Measurements from ENCODE around the gene PRDM11.

Gene PRDM11

DNA sequence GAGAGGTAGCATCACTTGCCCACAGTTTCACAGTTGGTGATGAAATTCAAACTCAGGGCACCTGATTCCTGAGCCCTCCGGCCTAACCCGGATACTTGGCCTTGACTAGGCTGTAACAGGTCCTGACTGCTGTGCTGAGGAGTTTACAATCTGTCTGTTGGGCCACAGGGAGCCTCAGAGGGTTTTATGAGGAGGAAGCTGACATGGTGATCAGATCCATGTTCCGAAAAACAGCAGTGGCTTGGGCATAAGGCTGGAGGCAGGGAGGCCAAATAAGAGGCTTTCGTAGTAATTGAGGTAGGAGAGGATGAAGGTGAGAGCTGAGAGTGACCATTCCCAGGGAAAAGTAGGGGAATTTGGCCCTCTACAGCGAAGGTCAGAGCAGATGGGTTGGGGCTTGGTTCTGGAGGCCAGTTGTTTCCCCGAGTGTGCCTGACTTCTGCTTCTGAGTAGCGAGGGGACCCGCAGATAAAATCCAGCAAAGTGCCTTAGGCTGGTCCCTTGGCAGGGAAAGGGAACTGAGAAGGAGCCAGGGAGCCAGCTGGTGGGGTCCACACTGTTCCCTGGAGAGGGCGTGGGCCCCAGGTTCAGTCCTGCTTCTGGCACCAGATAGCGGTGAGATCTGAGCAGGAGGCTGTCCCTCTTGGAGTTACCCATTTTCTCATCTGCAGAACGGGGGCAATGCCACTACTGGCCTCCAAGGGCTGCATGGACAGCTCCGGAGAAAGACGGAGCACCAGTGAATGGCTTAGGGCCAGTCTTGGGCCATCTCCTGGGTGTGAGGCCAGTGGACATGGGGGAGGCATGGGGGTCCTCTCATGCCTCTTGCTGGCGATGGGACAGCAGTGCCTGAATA is 6.5 kb downstream of the PRDM11 start:
- Histone ChIP-seq H3K4me1 (peaks cover 5 to 54% (median 39%) of the 10 kb centered on the region in 4 donors), H3K27ac (no peak overlapping the region), H3K4me3 (no peak overlapping the region), H3K27me3 (no peaks in the 10 kb centered on the region), H3K36me3 (no peaks in the 10 kb centered on the region), H3K9me3 (no peaks in the 10 kb centered on the region)
- intact Hi-C loops (cut with DNase I; ENCODE audit: low total_unique reads): no loop called here
- TF ChIP-seq, protein P1, sequence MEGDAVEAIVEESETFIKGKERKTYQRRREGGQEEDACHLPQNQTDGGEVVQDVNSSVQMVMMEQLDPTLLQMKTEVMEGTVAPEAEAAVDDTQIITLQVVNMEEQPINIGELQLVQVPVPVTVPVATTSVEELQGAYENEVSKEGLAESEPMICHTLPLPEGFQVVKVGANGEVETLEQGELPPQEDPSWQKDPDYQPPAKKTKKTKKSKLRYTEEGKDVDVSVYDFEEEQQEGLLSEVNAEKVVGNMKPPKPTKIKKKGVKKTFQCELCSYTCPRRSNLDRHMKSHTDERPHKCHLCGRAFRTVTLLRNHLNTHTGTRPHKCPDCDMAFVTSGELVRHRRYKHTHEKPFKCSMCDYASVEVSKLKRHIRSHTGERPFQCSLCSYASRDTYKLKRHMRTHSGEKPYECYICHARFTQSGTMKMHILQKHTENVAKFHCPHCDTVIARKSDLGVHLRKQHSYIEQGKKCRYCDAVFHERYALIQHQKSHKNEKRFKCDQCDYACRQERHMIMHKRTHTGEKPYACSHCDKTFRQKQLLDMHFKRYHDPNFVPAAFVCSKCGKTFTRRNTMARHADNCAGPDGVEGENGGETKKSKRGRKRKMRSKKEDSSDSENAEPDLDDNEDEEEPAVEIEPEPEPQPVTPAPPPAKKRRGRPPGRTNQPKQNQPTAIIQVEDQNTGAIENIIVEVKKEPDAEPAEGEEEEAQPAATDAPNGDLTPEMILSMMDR (IDR thresholded peaks at IDR 0.05): no peak
- DNase-seq: peak in 1 of 2 donors; percentile 55

DNA sequence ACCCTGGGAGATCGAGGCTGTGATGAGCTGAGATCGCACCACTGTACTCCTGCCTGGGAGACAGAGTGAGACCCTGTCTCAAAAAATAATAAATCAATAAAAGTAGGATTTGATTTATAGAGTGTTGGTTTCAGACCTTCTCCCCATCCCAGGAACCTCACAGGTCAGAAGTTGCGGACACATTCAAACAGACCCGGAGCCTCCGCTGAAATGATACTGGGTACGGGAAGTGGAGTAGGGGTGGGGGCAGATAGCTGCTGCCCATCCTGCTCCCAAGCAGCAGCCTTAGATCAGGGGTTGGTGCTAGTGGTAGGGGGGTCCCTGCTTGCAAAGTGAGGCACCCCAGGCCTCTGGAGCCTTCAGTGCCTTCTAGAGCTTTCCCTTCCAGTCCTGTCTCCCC is 7.8 kb downstream of the PRDM11 start:
- TF ChIP-seq, protein P1 (IDR thresholded peaks at IDR 0.05): no peak
- peaks cover 5 to 58% (median 44%) of the 10 kb centered on the region in 4 donors for H3K4me1 ChIP-seq
- no peaks in the 10 kb centered on the region for H3K36me3 ChIP-seq
- intact Hi-C loops (cut with DNase I; ENCODE audit: low total_unique reads): no loop called here
- peak overlapping the region; percentile 58 to 79 for H3K27ac ChIP-seq
- H3K4me3 ChIP-seq: no peak overlapping the region
- DNase-seq: peak in 1 of 2 donors; percentile 23
- no peaks in the 10 kb centered on the region for H3K9me3 ChIP-seq
- H3K27me3 ChIP-seq: no peaks in the 10 kb centered on the region

DNA sequence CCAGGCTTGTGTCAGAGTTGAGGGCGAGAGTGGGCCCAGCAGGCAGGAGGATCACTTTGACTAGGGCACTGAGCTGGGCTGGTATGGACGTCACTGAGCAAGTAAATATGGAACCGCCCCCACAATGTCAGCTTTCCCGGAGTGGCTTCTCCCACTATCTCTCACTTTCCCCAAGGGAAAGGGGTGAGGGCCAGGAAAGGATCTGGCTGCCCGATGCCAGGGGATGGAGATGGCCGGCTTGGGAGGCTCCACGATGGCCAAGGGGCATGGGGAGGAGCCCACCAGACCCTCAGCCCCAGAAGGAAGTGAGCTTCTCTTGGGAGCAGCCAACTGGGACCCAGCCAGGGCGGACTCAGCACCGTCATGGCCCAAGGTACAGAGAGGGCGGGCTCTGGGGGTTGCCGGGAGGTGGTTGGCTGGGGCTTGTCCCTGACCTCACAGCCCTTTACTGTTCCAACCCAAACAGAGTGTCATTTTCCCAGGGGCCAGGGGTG is 8.7 kb downstream of the PRDM11 start:
- H3K36me3 ChIP-seq: no peaks in the 10 kb centered on the region
- H3K9me3 ChIP-seq: no peaks in the 10 kb centered on the region
- H3K27me3 ChIP-seq: no peaks in the 10 kb centered on the region
- TF ChIP-seq, protein P1 (IDR thresholded peaks at IDR 0.05): no peak
- H3K4me3 ChIP-seq: no peak overlapping the region
- H3K27ac ChIP-seq: peak overlapping the region; percentile 58 to 79
- peaks cover 5 to 65% (median 46%) of the 10 kb centered on the region in 4 donors for H3K4me1 ChIP-seq
- peak in 1 of 2 donors; percentile 84 for DNase-seq
- intact Hi-C loops (cut with DNase I; ENCODE audit: low total_unique reads): no loop called here

DNA sequence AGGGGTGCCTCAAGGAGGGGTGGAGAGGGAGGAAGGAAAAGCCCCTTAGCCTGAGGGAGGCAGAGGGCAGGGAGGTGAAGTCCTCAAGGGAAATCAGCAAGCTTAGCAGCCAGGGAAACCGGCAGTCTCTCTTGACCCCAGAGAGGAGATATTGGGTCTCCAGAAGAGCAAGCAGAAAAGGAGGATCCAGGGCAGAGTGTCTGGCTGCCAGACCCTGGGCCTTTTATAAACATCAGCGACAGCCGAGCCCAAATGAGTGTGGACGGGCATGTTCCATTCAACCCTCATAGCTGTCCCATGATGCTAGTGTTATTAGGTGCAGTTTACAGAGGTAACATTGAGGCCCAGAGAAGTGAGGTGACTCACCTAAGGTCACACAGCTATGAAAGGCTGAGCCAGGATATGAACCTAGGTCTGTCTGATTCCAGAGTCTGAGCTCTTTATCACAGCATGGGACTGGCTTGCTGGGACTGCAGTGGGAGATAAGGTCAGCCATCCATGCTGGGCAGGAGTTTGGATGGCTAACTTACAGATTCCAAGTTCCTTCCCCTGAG is 9.3 kb downstream of the PRDM11 start:
- Histone ChIP-seq H3K27ac (peak overlapping the region; percentile 58 to 79), H3K4me1 (peaks cover 5 to 70% (median 47%) of the 10 kb centered on the region in 4 donors), H3K4me3 (no peak overlapping the region), H3K36me3 (no peaks in the 10 kb centered on the region), H3K27me3 (no peaks in the 10 kb centered on the region), H3K9me3 (no peaks in the 10 kb centered on the region)
- intact Hi-C loops (cut with DNase I; ENCODE audit: low total_unique reads): no loop called here
- DNase-seq: peak in 1 of 2 donors; percentile 55
- TF ChIP-seq, protein P1 (IDR thresholded peaks at IDR 0.05): no peak

DNA sequence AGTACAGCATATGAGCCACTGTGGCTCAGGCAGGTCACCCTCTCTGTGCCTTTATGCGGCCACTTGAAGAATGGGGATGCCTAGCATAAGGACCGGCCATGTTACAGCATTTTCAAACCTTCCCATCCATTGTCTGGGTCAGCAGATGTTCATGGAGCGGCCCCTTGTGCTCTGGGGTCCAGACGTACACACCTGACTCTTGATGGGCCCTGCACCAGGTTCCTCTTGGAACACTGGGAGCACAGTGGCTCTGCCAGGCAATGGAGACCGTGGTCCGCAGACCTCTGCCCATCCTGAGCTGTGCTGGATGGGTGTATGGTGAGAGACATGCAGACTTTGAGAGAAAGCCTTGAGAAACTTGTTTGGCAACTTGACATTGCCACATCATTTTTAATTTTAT is 9.8 kb downstream of the PRDM11 start:
- Histone ChIP-seq H3K4me1 (peaks cover 5 to 75% (median 51%) of the 10 kb centered on the region in 4 donors), H3K4me3 (no peak overlapping the region), H3K27me3 (no peaks in the 10 kb centered on the region), H3K9me3 (no peaks in the 10 kb centered on the region), H3K36me3 (no peaks in the 10 kb centered on the region), H3K27ac (peak overlapping the region in 1 of 2 donors; percentile 79)
- peak in 1 of 2 donors; percentile 42 for DNase-seq
- intact Hi-C loops (cut with DNase I; ENCODE audit: low total_unique reads): no loop called here
- TF ChIP-seq, protein P1 (IDR thresholded peaks at IDR 0.05): no peak
